A549 (cell line): Measurements from ENCODE around the gene DDR2.

Experiments used
- CTCF ChIP-seq: fragments of >200 bp; sonication (Bioruptor Twin); formaldehyde crosslinking; IDR thresholded peaks from 3 replicates; pipeline ENCODE4 v1.5.1; 2016
- EP300 ChIP-seq, 2 experiments: fragments of >200 bp; sonication (Bioruptor Twin); formaldehyde crosslinking; IDR thresholded peaks; 2 replicates in 1 of 2; 3 replicates in 1 of 2; pipeline ENCODE4 v1.6.1; 2016 to 2017
- JUN ChIP-seq, 2 experiments: fragments of >200 bp; sonication (Bioruptor Twin); formaldehyde crosslinking; IDR thresholded peaks; 2 replicates in 1 of 2; 3 replicates in 1 of 2; pipeline ENCODE4 v1.6.1; 2016 to 2017
- MAFK ChIP-seq: fragments of 450-650 bp; IDR thresholded peaks from 2 replicates; pipeline ENCODE4 v1.6.1; 2014; ENCODE audit not compliant: partially characterized antibody
- NR3C1 ChIP-seq: fragments of >200 bp; sonication (Bioruptor Twin); formaldehyde crosslinking; IDR thresholded peaks from 3 replicates; pipeline ENCODE4 v1.6.1; 2017
- RFX5 ChIP-seq: fragments of 450-650 bp; IDR thresholded peaks from 2 replicates; pipeline ENCODE4 v1.7.1; 2014; ENCODE audit warnings: antibody characterized with exemption, mild to moderate bottlenecking, moderate library complexity

GRCh38 chr1:162701286-162701685 is 69.0 kb downstream of the DDR2 start:
- TF ChIP-seq CTCF = no peak
- no peak for TF ChIP-seq RFX5
- TF ChIP-seq NR3C1 = no peak
- no peak for TF ChIP-seq EP300 (IDR thresholded peaks at IDR 0.05)
- TF ChIP-seq MAFK = no peak
- TF ChIP-seq JUN (IDR thresholded peaks at IDR 0.05) = no peak
